Right forelimb (tissue), 1 donor: ENCODE results near the gene SLC33A1.
A peak's percentile ranks its signal among the peaks of the same experiment; 100 is the strongest.
"Not testable (repeated sequence)": the region's sequence is repeated elsewhere in the genome, so short reads cannot be mapped to it uniquely, and the experiment has no call there.

Source experiments
- DNase-seq: peaks from one replicate; pipeline ENCODE4 v3.0.0-alpha.2; 2018

SLC33A1 gene

GRCh38 chr3:155854141-155854940, at the start of gene SLC33A1:
Gene SLC33A1, minus strand, starts transcription at chr3:155854427. Its CDS starts 430 bp downstream, at chr3:155853997.
- DNase-seq, result peak; percentile 100

- DNase-seq, result no peak
These were observed 41.2 kb upstream of the SLC33A1 start for GRCh38 chr3:155895379-155895900.

- no peak for DNase-seq
These were observed 37.1 kb upstream of the SLC33A1 start for GRCh38 chr3:155891321-155891720.

GRCh38 chr3:155890671-155891190, 36.5 kb upstream of the SLC33A1 start:
- no peak for DNase-seq

- DNase-seq, result no peak
These were observed 35.7 kb upstream of the SLC33A1 start for GRCh38 chr3:155889952-155890351.

GRCh38 chr3:155889212-155889611, 35.0 kb upstream of the SLC33A1 start:
- no peak for DNase-seq

GRCh38 chr3:155886915-155887314, 32.7 kb upstream of the SLC33A1 start:
- DNase-seq, result no peak

- DNase-seq, result not testable (repeated sequence)
These were observed 32.1 kb upstream of the SLC33A1 start for GRCh38 chr3:155886348-155886747.

- DNase-seq, result no peak
These were observed 31.1 kb upstream of the SLC33A1 start for GRCh38 chr3:155885292-155885691.

GRCh38 chr3:155884292-155884691, 30.1 kb upstream of the SLC33A1 start:
- DNase-seq, result no peak

- no peak for DNase-seq
These were observed 26.1 kb upstream of the SLC33A1 start for GRCh38 chr3:155880286-155880685.

- no peak for DNase-seq
These were observed 22.3 kb upstream of the SLC33A1 start for GRCh38 chr3:155876503-155876902.

GRCh38 chr3:155876037-155876436, 21.8 kb upstream of the SLC33A1 start:
- no peak for DNase-seq

- DNase-seq, result no peak
These were observed 18.8 kb upstream of the SLC33A1 start for GRCh38 chr3:155872904-155873646.

- DNase-seq, result no peak
These were observed 17.5 kb upstream of the SLC33A1 start for GRCh38 chr3:155871746-155872158.

GRCh38 chr3:155870945-155871745, 16.9 kb upstream of the SLC33A1 start:
- peak; percentile 80 for DNase-seq

GRCh38 chr3:155870133-155870944, 16.1 kb upstream of the SLC33A1 start, which contains the start of gene GMPS:
Gene GMPS, plus strand, starts transcription at chr3:155870650. Its CDS starts 221 bp downstream, at chr3:155870871.
- DNase-seq, result peak; percentile 96

- no peak for DNase-seq
These were observed 15.5 kb upstream of the SLC33A1 start for GRCh38 chr3:155869691-155870090.

- DNase-seq, result no peak
These were observed 9.0 kb upstream of the SLC33A1 start for GRCh38 chr3:155863072-155863784.

GRCh38 chr3:155862290-155862982, 8.2 kb upstream of the SLC33A1 start:
- DNase-seq, result not testable (repeated sequence)
